ENCODE data around the gene CTDSP1.
A peak's percentile ranks its signal among the peaks of the same experiment; 100 is the strongest.

CTDSP1 gene, protein sequence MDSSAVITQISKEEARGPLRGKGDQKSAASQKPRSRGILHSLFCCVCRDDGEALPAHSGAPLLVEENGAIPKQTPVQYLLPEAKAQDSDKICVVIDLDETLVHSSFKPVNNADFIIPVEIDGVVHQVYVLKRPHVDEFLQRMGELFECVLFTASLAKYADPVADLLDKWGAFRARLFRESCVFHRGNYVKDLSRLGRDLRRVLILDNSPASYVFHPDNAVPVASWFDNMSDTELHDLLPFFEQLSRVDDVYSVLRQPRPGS
- 118 reads per million, percentile 85 among the genes with 10 or more reads in this experiment for total RNA-seq

DNA sequence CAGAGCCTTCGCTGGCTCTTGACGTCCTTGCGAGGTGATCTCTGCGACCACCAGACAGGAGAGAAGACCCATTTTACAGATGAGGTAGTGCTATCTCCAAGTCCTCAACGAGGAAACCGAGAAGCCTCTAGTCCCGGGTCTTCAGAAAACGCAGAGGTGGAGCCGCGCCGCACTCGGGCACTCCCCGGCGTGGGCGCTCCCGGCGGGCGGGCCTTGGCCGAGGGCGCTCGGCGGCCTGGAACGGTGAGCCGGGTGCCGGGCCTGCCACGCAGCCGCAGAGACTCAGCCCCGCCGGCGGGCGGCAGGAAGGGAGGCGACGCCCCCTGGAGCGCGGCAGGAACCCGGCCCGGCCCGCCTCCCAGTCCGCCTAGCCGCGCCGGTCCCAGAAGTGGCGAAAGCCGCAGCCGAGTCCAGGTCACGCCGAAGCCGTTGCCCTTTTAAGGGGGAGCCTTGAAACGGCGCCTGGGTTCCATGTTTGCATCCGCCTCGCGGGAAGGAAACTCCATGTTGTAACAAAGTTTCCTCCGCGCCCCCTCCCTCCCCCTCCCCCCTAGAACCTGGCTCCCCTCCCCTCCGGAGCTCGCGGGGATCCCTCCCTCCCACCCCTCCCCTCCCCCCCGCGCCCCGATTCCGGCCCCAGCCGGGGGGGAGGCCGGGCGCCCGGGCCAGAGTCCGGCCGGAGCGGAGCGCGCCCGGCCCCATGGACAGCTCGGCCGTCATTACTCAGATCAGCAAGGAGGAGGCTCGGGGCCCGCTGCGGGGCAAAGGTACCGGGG lies at the start of gene CTDSP1:
CTDSP1 (plus strand) TSS at position 478 of the 776 bp plus-strand sequence; CDS start at position 701, 223 bp downstream.
- peak; percentile 90 for DNase-seq

DNA sequence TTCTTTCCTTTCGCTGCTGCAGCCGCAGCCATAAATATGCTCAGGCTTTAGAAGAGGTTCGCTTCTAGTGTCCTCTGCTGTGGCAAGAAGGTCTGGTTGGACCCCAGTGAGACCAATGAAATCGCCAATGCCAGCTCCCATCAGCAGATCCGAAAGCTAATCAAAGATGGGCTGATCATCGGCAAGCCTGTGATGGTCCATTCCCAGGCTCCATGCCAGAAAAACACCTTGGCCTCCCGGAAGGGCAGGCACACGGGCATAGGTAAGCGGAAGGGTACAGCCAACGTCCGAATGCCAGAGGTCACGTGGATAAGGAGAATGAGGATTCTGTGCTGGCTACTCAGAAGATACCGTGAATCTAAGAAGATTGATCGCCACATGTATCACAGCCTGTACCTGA lies 45.6 kb upstream of the CTDSP1 start:
- DNase-seq: no peak

DNA sequence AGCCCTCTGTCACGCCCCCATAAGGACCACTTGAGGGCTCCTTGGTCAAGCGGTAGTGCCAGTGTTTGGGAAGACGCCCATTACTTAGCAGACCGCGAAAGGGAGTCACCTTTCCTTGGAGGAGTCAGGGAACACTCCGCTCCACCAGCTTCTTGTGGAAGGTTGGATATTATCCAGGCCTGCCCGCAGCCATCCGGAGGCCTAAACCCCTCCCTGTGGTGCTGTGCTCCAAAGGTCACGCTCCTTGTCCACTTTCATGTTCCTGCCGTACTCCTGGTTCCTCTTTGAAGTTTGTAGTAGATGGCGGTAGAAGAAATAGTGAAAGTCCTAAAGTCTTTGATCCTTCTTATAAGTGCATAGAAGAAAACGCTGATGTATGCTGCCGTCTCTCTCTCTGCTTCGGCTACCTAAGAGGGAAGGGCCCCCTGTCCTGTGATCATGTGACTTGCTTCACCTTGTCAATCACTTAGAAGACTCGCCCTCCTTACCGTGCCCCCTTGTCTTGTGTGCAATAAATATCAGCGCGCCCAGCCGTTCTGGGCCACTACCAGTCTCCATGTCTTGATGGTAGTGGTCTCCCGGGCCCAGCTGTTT lies 44.7 kb upstream of the CTDSP1 start:
- no peak for DNase-seq

DNA sequence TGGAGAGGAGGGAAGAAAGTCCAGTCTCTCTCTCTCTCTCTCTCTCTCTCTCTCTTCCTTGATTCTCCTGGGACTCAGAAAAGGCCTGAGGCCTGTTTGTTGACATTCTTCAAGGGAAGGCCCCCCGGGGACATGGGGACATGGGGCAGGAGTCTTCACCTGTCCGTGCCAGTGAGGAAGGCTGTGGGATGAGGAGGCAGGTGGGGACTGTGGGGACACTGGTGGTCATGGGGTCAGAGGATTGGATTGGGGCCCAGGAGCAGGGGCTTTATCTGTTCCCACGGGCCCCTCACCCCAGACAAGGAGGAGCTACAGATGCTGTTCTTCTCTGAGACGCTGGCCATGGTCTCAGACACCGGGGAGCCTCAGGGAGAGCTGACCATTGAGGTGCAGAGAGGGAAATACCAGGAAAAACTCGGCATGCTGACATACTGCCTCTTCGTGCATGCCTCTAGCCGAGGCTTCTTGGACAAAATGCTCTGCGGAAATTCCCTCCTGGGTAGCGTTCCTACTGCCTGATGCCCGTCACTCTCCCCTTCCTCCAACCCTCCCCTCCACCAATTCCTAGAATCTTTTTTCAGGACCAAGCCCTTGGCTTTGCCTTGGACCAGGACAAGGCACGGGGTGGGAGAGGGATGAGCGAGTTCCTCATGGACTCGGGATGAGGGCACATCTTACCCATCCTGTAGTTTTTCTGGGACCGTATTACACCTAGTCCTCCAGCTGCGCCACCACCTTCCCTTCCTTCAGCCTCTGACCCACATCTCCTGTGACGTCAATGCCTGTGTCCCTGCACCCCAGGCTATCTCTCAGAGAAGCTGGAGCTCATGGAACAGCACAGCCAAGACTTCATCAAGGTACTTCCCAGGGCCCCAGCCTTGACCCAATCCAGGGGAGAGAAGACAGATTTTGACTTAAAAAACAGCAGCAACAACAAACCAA lies 42.2 kb upstream of the CTDSP1 start:
- DNase-seq: no peak

DNA sequence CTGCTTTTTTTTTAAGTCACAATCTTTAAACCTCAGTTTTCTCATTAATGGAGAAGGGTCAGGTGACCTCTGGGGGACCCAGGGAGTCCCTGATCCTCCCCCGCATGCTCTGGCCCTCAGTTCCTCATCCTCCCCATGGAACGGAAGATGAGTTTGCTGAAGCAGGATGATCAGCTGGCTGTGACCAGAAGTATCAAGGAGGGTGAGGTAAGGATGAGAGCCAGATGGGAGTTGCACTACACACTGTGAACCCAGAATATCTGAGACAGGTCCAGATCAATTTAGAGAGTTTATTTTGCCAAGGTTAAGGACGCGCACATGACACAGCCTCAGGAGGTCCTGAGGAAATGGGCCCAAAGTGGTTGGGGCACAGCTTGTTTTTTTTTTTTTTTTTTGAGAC lies 39.2 kb upstream of the CTDSP1 start:
- no peak for DNase-seq

DNA sequence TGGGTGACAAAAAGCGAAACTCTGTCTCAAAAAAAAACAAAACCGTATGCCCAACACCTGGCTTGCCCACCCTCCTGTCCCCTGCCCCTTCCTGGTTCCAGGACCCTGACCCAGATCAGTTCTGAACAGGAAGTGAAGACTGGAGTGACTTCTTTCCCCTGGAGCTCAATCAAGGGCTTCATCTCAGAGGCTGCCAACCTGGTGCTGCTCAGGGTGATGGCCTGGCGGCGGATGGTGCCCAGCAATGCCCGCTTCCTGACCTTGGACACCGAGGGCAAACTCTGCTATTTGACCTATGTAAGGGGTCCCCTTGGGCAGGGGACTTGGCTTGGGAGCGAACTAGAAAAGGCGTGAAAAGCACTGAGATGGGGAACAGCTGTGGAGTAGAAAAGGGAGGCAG lies 37.1 kb upstream of the CTDSP1 start:
- no peak for DNase-seq

DNA sequence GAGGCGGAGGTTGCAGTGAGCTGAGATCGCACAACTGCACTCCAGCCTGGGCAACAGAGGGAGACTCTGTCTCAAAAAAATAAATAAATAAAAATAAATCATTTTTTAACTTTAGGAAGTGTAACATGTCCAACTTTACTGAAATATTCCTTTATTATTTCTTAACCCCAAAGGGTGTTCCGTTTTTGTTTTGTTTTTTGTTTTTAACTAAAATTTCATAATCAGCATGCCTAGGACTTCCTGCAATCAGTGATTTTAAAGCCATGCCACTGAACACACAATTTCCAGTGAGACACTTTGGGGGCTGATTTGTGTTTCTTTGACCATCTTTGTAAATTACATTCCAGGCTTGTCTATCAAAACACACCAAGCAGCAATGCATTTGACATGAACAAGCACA lies 35.9 kb upstream of the CTDSP1 start:
- DNase-seq: no peak

DNA sequence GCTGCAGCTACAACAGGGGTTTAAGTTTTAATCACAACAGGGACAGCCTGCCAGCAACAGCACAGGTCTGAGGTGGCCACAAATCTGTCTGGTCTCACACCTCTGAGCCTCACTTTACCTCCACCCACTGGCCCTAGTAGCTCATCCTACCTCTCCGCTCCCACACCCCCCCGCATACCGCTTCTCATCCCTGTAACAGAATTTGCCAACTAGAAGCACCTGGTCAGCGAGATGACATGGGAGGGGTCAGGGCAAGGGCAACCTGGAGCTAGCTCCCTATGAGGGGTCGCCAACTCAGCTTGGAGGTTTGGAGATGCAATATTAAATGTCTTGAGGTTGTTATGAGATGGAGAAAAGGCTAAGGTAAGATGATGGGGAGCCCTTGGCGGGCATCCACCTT lies 35.5 kb upstream of the CTDSP1 start:
- DNase-seq: no peak

DNA sequence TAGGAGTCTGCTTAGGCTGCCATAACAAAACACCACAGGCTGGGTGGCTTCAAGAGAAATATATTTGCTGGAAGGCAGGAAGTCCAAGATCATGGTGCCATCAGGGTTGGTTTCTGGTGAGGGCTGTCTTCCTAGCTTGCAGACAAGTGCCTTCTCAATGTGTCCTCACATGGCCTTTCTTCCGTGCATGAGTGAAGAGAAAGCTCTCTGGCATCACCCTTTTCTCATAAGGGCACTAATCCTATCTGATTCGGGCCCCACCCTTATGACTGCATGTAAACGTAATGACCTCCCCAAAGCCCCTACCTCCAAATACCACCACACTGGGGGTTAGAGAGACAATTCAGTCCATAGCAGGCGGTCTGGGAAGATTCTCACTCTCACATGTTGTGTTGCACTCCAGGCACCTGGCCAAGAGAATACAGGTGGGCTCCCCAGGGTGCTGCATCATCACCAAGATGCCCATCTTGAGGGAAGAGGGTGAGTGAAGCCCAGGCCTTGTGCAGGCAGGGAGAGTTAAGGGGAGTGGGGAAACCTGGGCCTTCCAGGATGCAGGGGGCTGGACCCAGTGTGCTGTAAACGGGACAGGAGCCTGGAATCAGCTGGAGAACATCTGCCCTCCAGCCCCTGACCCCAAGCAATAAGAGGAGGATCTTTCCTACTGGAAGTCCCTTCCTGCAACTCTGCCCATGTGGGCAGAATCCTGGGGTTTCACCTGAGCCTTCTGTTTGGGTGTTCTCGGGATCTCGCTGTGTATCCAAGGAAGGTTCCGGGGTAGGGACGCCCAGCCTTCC lies 32.9 kb upstream of the CTDSP1 start:
- DNase-seq: no peak

DNA sequence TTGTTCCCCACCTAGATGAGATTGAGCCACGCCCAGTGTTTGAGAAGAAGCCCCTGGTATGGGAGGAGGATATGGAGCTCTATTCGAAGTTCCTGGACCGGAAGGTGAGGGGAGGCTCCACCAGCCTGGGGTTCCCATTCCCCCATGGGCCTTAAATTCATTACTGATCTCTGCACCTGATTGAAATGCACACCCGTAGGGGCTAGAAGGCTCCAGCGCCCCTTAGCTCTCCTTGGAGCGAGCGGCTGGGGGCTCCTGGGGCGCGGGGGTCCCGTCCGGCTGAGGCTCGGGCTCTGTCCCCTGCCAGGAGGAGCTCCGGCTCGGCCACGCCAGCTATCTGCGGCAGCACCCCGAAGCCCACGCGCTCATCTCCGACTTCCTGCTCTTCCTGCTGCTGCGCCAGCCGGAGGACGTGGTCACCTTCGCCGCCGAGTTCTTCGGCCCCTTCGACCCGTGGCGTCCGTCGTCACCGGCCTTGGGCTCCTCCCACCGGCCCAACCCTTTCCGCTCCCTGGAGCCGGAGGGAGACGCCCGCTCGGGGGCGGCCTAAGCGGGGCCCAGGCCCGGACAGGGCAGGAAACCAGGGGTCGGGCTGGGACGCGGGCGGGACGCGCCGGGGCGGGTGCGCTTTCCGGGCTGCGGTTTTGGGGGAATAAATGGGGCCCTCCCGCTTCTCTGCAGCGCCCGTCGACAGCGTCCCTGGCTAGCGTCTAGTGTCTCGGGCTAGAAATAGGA lies 32.1 kb upstream of the CTDSP1 start:
- peak; percentile 52 for DNase-seq

DNA sequence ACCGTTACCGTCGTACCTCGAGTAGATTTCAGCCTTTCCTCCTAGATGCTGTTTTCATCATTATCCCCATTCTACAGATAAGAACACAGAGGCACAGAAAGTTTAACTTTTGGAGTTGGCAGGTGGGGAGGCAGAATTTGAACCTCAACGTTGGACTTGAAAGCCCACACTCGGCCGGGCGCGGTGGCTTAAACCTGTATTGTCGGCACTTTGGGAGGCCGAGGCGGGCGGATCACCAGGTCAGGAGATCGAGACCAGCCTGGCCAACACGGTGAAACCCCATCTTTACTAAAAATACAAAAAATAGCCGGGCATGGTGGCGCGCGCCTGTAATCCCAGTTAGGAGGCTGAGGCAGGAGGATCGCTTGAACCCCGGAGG lies 31.5 kb upstream of the CTDSP1 start:
- no peak for DNase-seq

DNA sequence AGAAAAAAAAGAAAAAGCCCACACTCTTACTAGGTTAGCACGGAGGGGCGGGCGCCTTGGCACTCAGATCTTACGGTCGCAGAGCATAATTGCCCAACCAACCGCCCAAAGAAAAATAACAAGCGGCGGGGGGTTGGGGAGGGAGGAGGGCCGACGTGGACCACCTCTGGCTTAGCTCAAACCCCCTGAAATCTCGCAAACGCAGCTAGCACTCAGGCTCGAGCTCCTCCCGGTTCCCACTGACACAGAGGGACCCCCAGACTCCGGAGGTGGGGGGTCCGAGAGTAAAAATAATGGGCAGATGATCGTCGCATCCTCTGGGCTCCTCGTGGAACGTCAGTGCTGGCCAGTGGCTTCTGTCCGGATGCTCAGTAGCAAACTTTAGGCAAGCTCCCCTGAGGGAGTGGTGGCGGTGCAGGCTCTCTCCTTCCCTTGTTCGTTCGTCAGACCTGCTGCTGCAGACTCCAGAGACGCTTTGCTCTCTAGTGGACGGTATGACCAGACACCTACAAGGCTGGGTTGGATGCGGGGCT lies 31.0 kb upstream of the CTDSP1 start:
- no peak for DNase-seq

DNA sequence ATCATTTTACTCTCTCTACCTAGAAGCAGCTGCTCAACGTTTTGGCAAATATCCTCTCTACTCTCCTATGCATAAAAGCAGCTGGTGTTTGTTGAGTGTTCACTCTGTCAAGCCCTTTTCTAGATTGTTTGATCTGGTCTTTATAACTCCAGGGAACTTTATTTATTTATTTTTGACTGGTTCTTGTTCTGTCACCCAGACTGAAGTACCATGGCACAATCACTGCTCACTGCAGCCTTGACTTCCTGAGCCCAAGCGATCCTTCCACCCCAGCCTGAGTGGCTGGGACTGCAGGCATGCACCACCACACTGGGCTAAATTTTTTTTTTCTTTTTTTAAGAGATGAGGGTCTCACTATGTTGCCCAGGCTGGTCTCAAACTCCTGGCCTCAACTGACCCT lies 30.3 kb upstream of the CTDSP1 start:
- DNase-seq: no peak

DNA sequence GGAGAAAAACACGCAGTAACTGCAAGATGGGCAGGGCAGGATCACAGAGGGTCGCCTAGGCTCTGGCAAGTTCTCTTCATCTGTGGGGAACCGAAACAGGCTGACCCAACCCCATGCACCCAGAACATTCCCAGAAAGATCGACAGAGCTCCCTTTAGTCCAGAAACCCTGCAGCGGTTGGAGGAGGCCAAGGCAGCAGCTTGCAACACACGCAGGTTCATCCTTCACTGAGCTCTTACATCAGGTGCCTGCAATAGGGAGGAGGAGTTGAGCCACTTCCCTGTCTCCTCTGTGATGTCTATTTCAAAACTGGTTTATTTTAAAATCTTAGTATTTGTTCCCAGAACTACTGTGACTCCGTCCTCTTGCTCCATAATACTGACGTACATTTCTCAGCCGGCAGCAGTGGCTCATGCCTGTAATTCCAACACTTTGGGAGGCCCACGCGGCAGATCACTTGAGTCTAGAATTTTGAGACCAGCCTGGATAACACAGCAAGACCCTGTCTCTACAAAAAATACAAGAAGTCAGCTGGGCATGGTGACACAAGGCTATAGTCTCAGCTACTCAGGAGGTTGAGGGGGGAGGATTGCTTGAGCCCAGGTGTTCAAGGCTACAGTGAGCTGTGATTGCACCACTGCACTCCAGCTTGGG lies 29.1 kb upstream of the CTDSP1 start:
- no peak for DNase-seq

DNA sequence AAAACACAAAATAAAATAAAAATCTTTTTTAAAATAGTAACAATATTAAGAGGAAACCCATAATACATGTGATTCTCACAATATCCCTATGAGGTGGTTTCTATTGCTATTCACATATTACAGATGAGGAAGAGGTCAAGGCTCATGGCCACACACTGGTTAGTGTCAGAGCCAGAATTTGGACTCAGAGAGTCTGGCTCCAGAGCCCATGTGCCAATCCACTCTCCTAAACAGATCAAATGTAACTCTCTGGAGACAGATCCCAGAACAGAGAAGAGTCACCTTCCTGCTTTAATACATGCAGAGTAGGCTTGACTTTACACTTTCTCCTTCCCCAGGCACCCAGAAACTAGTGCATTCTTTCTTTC lies 27.7 kb upstream of the CTDSP1 start:
- DNase-seq: no peak

DNA sequence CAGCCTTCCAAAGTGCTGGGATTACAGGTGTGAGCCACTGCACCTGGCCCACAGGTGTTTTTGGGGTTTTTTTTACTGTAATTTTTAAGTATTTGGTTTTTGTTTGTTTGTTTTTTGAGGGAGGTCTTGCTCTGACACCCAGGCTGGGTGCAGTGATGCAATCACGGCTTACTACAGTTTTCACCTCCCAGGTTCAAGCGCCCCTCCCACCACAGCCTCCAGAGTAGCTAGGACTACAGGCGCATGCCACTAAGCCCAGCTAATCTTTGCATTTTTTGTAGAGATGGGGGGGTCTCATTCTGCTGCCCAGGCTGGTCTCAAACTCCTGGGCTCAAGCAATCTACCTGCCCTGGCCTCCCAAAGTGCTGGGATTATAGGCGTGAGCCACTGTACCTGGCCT lies 24.9 kb upstream of the CTDSP1 start:
- no peak for DNase-seq

DNA sequence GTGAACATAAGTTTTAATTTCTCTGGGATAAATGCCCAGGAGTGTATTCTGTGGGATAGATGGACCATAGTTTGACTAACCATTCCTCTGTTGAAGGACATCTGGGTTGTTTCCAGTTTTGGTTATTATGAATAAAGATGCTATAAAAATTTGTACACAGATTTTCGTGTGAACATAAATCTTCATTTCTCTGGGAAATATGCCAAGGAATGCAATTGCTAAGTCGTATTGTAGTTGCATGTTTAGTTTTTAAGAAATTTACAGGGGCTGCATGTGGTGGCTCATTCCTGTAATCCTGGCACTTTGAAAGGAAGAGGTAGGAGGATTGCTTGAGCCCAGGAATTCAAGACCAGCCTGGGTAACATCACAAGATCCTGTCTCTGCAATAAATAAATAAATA lies 24.5 kb upstream of the CTDSP1 start:
- no peak for DNase-seq

DNA sequence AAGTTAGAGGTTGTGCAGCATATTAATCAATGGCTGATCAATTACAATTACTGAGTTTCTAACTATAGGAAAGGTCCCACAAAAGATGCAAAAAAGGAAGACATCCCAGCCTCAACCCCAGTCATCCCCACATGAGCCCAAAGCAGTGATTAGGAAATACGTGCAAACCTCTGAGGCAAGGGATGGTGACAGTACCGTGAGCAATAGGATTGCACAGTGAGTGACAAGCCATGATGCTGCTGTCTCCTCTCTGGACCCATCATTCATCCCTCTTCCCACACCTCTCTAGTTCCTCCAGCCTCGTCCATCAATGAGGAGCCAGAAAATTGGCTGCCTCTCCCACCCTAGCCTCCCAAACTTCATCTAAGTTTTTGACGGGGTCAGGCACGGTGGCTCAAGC lies 21.6 kb upstream of the CTDSP1 start:
- no peak for DNase-seq

DNA sequence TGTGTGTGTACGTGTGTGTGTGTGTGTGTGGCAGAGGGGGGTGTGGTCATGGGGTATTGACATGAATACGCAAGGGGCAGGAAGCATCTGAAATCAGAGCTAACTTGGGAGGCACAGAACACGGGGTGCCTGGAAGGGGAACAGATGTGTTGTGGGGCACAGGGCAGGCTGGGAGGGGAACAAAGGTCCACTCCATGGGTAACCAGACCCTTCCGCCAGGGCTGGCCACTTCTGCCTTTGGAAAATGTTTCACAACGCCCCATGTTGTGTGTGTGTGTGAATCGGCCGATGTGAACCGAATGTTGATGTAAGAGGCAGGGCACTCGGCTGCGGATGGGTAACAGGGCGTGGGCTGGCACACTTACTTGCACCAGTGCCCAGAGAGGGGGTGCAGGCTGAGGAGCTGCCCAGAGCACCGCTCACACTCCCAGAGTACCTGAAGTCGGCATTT lies 17.7 kb upstream of the CTDSP1 start, which contains the start of gene SLC11A1:
SLC11A1 (plus strand) TSS at position 358 of the 451 bp plus-strand sequence. CDS start 96 bp downstream, outside the sequence.
- no peak for DNase-seq

DNA sequence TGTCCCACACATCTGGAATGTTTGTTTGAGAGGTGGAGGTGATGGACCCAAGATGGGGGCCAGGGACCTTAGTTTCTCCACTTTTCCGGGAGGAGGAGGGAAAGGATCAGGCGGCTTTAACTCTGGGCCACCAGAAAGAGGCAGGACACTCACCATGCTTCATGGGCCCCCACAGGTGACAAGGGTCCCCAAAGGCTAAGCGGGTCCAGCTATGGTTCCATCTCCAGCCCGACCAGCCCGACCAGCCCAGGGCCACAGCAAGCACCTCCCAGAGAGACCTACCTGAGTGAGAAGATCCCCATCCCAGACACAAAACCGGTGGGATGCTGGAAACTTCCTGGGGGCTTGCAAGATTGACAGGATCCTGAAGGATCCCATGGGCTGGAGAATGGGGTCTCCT lies 16.9 kb upstream of the CTDSP1 start:
- no peak for DNase-seq

Data from effector CD4-positive, alpha-beta T cell (primary cell).